GM13976 (cell line): ENCODE results near the gene HSPH1.
"Not testable (repeated sequence)": the region's sequence is repeated elsewhere in the genome, so short reads cannot be mapped to it uniquely, and the experiment has no call there.

Experiments used
- DNase-seq: peaks from one replicate; pipeline ENCODE4 v3.0.0; 2012; ENCODE audit warnings: low spot score
- in situ Hi-C: fragments of 300-500 bp; cut with MboI; formaldehyde crosslinking; loops from one replicate; pipeline ENCODE4 v1.12.0; 2022; ENCODE audit warnings: low sequenced_read_pairs, mixed read lengths, inconsistent platforms; ENCODE audit not compliant: unreplicated experiment
- TF ChIP-seq, protein P1 (sequence below): IDR thresholded peaks from 2 replicates; pipeline ENCODE4 v1.5.1; 2012; ENCODE audit warnings: borderline replicate concordance, mild to moderate bottlenecking; ENCODE audit not compliant: insufficient read depth; ENCODE audit errors: extremely low read depth, missing control alignments, control extremely low read depth

HSPH1 gene

DNA sequence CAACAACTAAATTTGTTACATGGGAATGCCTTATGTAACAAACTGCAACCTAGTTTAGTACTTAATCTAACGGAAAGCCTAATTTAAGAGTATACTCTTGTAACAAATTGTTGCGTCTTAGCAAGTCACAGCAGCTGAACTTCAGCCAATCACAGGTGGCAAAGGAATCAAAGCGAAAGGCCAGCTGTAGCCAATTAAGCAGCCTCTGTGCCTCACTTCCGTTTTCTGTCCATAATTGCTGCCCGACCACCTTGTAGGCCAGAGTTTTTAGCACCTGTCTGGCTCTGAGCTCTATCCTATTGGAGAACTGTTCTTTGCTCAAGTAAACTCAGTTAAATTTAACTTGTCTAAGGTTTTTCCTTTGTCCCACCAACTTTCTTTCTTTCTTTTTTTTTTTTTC, 18.1 kb upstream of the HSPH1 start:
- in situ Hi-C loops, result no loop called here
- TF ChIP-seq, protein P1, sequence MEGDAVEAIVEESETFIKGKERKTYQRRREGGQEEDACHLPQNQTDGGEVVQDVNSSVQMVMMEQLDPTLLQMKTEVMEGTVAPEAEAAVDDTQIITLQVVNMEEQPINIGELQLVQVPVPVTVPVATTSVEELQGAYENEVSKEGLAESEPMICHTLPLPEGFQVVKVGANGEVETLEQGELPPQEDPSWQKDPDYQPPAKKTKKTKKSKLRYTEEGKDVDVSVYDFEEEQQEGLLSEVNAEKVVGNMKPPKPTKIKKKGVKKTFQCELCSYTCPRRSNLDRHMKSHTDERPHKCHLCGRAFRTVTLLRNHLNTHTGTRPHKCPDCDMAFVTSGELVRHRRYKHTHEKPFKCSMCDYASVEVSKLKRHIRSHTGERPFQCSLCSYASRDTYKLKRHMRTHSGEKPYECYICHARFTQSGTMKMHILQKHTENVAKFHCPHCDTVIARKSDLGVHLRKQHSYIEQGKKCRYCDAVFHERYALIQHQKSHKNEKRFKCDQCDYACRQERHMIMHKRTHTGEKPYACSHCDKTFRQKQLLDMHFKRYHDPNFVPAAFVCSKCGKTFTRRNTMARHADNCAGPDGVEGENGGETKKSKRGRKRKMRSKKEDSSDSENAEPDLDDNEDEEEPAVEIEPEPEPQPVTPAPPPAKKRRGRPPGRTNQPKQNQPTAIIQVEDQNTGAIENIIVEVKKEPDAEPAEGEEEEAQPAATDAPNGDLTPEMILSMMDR, result no peak
- no peak for DNase-seq

DNA sequence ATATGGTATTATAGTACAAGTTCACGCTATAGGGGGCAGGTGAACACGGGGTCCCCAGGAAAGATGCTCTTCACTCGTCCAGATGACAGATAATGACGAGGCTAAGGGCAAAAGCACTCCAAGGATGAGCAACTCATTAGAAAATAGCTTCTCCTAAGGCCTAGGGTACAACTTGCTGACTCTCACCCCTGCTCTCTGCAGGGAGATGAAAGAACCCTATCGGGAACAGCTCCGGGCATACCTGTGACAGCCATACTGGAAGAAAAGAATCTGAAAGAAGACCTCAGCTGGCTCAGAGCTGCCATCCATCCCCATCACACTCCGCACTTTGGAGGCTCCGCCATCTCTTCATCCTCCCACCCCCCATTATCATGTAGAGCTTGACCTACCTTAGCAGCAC, 17.5 kb upstream of the HSPH1 start:
- TF ChIP-seq, protein P1, result no peak
- in situ Hi-C loops, result no loop called here
- no peak for DNase-seq

DNA sequence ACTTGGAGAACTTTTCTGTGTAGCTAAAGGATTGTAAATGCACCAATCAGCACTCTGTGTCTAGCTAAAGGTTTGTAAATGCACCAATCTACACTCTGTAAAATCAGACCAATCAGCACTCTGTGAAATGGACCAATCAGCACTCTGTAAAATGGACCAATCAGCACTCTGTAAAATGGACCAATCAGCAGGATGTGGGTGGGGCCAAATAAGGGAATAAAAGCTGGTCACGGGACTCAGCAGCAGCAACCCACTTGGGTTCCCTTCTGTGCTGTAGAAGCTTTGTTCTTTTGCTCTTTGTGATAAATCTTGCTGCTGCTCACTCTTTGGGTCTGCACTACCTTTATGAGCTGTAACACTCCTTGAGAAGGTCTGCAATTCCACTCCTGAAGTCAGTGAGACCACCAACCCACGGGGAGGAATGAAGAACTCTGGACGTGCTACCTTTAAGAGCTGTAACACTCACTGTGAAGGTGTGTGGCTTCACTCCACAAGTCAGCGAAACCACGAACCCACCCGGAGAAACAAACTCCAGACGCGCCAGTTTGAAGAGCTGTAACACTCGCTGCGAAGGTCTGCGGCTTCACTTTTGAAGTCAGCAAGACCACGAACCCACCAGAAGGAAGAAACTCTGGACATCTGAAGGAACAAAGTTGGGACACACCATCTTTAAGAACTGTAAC, 16.2 kb upstream of the HSPH1 start:
- DNase-seq, result not testable (repeated sequence)

DNA sequence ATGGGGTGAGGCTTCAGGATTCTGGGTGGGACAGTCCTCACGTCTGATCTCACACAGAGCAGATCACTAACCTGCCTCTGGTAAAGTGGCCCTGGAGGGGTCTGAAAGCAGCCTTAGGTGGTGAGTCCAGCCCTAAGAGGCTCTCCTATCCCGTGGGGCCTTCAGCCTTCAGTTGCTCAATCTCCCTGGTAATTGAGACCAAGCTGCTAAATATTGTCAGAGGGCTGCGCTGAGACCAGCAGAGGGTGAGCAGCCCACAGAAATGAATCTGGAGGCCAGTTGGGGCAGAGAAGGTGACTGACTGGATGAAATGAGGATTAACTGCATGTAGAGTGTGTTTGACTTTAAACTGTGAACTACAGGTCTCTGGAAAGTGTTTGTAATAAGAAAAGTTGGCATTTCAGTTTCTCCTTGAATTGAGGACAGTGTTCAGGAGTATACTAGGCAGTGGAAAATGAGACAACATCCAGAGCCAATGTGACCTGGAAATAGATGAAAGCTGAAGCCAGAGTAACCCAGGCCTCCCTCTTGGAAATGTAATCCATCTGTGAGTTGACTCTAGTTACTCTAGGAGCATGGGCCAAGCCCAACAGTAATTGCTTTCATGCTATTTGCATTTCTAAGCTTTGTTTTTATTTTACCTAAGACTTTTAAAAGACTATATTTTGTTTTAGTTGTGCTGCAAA, 14.3 kb upstream of the HSPH1 start:
- DNase-seq, result no peak
- in situ Hi-C loops, result no loop called here
- TF ChIP-seq, protein P1, result no peak

More for the DNA sequence above, 16.2 kb upstream of the HSPH1 start:
- in situ Hi-C loops, result not testable (repeated sequence)

DNA sequence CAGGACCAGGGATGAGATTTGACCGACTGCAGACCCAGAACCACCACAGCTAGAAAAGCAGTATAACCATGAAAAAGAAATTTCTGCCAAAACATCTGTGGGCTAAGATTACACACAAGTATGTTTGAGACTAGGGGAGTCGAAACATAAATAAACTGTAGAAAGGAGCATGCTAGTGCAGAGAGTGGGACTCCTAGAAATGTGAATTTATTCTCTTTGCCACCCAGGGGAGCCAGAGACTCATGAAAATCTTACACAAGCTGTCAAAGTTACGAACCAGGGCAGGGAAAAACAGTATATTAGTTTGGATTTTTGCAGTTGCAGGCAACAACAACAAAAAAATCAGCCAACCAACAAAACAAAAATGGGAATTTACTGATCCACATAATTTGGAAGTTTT, 12.3 kb upstream of the HSPH1 start:
- TF ChIP-seq, protein P1, result no peak
- DNase-seq, result no peak
- in situ Hi-C loops, result no loop called here

DNA sequence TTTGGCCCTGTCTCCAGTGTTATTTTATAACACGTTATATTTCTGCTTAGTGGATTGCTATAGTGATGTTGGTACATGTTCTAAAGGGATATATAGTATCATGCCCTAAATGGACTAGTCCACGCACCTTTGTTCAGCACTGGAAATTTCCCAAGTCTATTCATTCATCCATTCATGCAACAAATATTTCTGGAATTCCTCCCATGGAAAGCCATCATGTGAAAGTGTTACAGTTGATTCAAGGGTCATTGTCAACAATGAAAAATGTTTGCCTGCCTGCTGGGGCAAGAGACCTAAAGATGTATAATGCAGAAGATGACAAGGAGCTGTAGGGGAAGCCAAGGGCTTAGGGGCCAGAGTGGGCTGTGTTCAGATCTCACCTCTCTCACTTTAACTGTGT, 10.8 kb upstream of the HSPH1 start:
- in situ Hi-C loops, result no loop called here
- TF ChIP-seq, protein P1, result no peak
- no peak for DNase-seq

DNA sequence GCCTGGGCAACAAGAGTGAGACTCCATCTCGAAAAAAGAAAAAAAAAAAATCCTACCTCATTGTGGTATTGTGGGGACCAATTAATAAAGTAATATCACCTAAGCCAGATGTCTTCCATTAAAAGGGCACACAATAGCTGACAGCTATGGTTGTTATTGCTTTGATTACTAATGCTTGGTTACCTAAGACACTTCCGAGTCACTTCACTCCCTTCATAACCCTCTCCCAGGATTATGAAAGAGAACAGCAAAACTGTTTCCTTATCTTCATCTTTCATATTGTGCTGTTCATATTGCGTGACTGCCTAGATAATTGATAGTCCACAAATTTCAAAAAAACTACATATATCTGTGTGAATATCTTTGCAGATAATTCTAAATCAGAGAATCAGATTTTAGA, 10.3 kb upstream of the HSPH1 start:
- in situ Hi-C loops, result no loop called here
- DNase-seq, result no peak
- TF ChIP-seq, protein P1, result no peak
